Spleen (tissue), 7 donors: ENCODE results near the gene COL4A3.

Experiments used
- POLR2A ChIP-seq, 3 donors: fragments of 450-650 bp; IDR thresholded peaks; one replicate each; pipeline ENCODE4 v1.5.1; 2017; ENCODE audit warnings: antibody characterized with exemption in 3 of 3, mild to moderate bottlenecking in 1 of 3
- POLR2AphosphoS5 ChIP-seq, 3 donors: sonication (generic); formaldehyde crosslinking; IDR thresholded peaks; one replicate each; pipeline ENCODE4 v1.5.1; 2017; ENCODE audit warnings: antibody characterized with exemption in 3 of 3
- TF ChIP-seq, protein P1 (sequence below), 11 experiments: fragments of 200-600 bp in 7 of 11; fragments of 450-650 bp in 4 of 11; sonication (generic) in 4 of 11; IDR thresholded peaks in 8 of 11; conservative IDR thresholded peaks in 3 of 11; 1 replicate in 7 of 11; 2 replicates in 4 of 11; pipeline versions ENCODE4 v1.4.0 to v1.8.0; 2016 to 2021; ENCODE audit warnings: antibody characterized with exemption in 11 of 11, inconsistent platforms in 4 of 11, mild to moderate bottlenecking in 1 of 11
- donor health status: DM: no; HTN: no; CAD: no; lungs with moderate emphysema.
- donor health status: DM: no; HTN: no; CAD: no.
- donor health status: DM: no; HTN: no; CAD: no.

DNA sequence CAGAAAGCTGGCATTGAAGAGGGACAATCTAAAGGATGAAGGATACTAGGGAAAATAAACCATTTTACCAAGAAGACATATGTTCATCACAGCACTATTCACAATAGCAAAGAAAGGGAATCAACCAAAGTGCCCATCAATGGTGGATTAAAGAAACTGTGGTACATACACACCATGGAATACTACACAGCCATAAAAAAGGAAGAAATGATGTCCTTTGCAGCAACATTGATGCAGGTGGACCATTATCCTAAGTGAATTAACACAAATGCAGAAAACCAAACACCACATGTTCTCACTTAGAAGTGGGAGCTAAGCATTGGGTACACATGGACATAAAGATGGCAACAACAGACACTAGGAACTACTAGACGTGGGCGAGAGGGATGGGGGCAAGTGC, 153.4 kb downstream of the COL4A3 start:
- TF ChIP-seq, protein P1, sequence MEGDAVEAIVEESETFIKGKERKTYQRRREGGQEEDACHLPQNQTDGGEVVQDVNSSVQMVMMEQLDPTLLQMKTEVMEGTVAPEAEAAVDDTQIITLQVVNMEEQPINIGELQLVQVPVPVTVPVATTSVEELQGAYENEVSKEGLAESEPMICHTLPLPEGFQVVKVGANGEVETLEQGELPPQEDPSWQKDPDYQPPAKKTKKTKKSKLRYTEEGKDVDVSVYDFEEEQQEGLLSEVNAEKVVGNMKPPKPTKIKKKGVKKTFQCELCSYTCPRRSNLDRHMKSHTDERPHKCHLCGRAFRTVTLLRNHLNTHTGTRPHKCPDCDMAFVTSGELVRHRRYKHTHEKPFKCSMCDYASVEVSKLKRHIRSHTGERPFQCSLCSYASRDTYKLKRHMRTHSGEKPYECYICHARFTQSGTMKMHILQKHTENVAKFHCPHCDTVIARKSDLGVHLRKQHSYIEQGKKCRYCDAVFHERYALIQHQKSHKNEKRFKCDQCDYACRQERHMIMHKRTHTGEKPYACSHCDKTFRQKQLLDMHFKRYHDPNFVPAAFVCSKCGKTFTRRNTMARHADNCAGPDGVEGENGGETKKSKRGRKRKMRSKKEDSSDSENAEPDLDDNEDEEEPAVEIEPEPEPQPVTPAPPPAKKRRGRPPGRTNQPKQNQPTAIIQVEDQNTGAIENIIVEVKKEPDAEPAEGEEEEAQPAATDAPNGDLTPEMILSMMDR (IDR thresholded peaks at IDR 0.05 in 8 of 11, conservative IDR thresholded peaks at IDR 0.05 in 3 of 11): no peak
- no peak for TF ChIP-seq POLR2AphosphoS5 (IDR thresholded peaks at IDR 0.05)
- no peak for TF ChIP-seq POLR2A (IDR thresholded peaks at IDR 0.05)
